GM19035 (cell line): Measurements from ENCODE around the gene DDB1.
"Not testable (repeated sequence)": the region's sequence is repeated elsewhere in the genome, so short reads cannot be mapped to it uniquely, and the experiment has no call there.

Experiments used
- ATAC-seq: cut with Tn5 transposase; IDR thresholded peaks from one replicate; pipeline ENCODE4 v1.9.1; 2021; ENCODE audit not compliant: unreplicated experiment

DDB1 gene

GRCh38 chr11:61273178-61274078 is 59.5 kb downstream of the DDB1 start:
- ATAC-seq: no peak

- no peak for ATAC-seq
Measured at GRCh38 chr11:61272731-61273130, 60.2 kb downstream of the DDB1 start.

- ATAC-seq: no peak
Measured at GRCh38 chr11:61270354-61271076, 62.4 kb downstream of the DDB1 start.

- no peak for ATAC-seq
Measured at GRCh38 chr11:61268588-61269250, 64.2 kb downstream of the DDB1 start.

GRCh38 chr11:61267437-61267841 is 65.5 kb downstream of the DDB1 start:
- ATAC-seq: no peak

GRCh38 chr11:61266602-61267001 is 66.3 kb downstream of the DDB1 start:
- no peak for ATAC-seq

- ATAC-seq: no peak
Measured at GRCh38 chr11:61265357-61265756, 67.5 kb downstream of the DDB1 start.

- no peak for ATAC-seq
Measured at GRCh38 chr11:61264795-61265194, 68.1 kb downstream of the DDB1 start.

GRCh38 chr11:61264371-61264770 is 68.5 kb downstream of the DDB1 start:
- ATAC-seq: no peak

- no peak for ATAC-seq
Measured at GRCh38 chr11:61259363-61259762, 73.5 kb downstream of the DDB1 start.

GRCh38 chr11:61258546-61258945 is 74.4 kb downstream of the DDB1 start:
- no peak for ATAC-seq

GRCh38 chr11:61256710-61257482 is 76.0 kb downstream of the DDB1 start:
- ATAC-seq: no peak

- ATAC-seq: peak; percentile 72
Measured at GRCh38 chr11:61254403-61255025, 78.4 kb downstream of the DDB1 start.

GRCh38 chr11:61252332-61252731 is 80.6 kb downstream of the DDB1 start:
- ATAC-seq: not testable (repeated sequence)

GRCh38 chr11:61250796-61251765 is 81.8 kb downstream of the DDB1 start:
- ATAC-seq: not testable (repeated sequence)
